ENCODE results near the gene LPP. TPM values are rescaled to one million over a fixed set of nuclear protein-coding genes. Genes with fewer than 3 reads are reported as not detected.
A peak's percentile ranks its signal among the peaks of the same experiment; 100 is the strongest.

The LPP gene
- total RNA-seq, 1 donor from 2014 or later, result 93.9 TPM

DNA sequence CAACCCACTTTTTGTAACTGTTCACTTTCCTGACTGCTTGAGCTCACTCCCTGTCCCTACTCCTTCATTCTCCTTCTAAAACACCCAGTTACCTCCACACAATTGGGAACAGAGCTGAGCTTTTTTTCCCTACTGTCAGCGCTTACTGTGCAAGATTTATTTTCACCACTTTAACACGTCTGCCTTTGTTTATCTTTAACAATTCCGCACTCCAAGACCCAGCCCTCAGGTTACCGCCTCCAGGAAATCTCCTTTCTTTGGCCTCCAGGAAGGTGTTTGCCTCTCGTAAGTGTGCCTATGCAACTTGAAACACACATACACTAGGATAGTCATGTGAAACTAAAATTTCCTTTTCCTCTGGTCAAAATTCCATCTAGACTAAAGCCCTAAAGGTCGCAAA, 745.9 kb downstream of the LPP start:
- no peak for DNase-seq (ENCODE audit: low read depth)
- TF ChIP-seq, protein P1, sequence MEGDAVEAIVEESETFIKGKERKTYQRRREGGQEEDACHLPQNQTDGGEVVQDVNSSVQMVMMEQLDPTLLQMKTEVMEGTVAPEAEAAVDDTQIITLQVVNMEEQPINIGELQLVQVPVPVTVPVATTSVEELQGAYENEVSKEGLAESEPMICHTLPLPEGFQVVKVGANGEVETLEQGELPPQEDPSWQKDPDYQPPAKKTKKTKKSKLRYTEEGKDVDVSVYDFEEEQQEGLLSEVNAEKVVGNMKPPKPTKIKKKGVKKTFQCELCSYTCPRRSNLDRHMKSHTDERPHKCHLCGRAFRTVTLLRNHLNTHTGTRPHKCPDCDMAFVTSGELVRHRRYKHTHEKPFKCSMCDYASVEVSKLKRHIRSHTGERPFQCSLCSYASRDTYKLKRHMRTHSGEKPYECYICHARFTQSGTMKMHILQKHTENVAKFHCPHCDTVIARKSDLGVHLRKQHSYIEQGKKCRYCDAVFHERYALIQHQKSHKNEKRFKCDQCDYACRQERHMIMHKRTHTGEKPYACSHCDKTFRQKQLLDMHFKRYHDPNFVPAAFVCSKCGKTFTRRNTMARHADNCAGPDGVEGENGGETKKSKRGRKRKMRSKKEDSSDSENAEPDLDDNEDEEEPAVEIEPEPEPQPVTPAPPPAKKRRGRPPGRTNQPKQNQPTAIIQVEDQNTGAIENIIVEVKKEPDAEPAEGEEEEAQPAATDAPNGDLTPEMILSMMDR (conservative IDR thresholded peaks at IDR 0.05; ENCODE audit: low read depth, low read length), result no peak
- H3K4me3 ChIP-seq (ENCODE audit: low read depth, low read length), result no peak overlapping the region

GRCh38 chr3:188900421-188900951, 746.5 kb downstream of the LPP start:
- H3K4me3 ChIP-seq (ENCODE audit: low read depth, low read length), result no peak overlapping the region
- peak; percentile 2 for DNase-seq (ENCODE audit: low read depth)
- TF ChIP-seq, protein P1 (conservative IDR thresholded peaks at IDR 0.05; ENCODE audit: low read depth, low read length), result no peak

GRCh38 chr3:188901126-188901525, 747.2 kb downstream of the LPP start:
- DNase-seq (ENCODE audit: low read depth), result no peak
- no peak overlapping the region for H3K4me3 ChIP-seq (ENCODE audit: low read depth, low read length)
- TF ChIP-seq, protein P1 (conservative IDR thresholded peaks at IDR 0.05; ENCODE audit: low read depth, low read length), result no peak

DNA sequence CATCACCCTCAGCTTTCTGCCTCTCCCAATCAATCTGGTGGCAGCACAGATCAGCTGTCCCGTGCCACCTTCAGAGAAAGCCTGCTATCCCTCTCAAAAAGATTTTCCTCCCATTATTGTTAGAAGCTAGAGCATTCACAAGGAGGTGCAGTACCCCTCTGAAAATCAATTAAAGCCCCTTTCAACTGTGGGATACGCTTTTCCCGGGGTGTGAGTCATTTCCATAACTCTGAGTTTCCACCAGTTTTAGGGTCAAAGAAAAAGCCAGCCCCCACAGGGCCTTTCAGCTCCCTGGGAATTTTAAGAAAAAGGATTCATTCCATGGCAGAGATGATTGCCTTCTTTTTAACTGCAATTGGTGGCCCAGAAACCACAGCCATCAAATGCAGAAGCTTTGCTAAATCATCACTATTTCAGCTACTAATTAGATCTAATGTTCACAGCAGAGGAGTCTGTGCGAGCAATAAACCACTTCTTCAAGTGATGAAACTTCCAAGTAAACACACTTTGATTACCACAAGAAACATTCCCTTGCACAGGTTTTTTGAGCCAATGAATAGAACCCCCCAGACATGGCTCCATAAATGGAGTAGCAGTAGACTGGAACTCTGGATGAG, 747.8 kb downstream of the LPP start:
- H3K4me3 ChIP-seq (ENCODE audit: low read depth, low read length), result no peak overlapping the region
- TF ChIP-seq, protein P1 (conservative IDR thresholded peaks at IDR 0.05; ENCODE audit: low read depth, low read length), result no peak
- no peak for DNase-seq (ENCODE audit: low read depth)

DNA sequence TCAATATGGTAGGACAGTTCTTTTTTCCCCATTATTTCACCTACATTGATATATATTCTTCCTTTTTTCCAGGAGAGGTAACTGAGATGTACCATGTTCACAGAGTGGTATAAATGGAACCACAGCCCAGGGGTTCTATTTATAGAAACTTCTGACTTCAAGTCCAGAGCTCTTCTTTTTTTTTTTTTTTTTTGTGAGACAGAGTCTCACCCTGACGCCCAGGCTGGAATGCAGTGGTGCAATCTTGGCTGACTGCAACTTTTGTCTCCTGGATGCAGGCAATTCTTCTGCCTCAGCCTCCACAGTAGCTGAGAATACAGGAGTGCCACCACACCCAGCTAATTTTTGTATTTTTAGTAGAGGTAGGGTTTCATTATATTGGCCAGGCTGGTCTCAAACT, 750.7 kb downstream of the LPP start:
- no peak overlapping the region for H3K4me3 ChIP-seq (ENCODE audit: low read depth, low read length)
- TF ChIP-seq, protein P1 (conservative IDR thresholded peaks at IDR 0.05; ENCODE audit: low read depth, low read length), result no peak
- DNase-seq (ENCODE audit: low read depth), result no peak

GRCh38 chr3:188905547-188905946, 751.6 kb downstream of the LPP start:
- no peak for DNase-seq (ENCODE audit: low read depth)
- TF ChIP-seq, protein P1 (conservative IDR thresholded peaks at IDR 0.05; ENCODE audit: low read depth, low read length), result no peak
- no peak overlapping the region for H3K4me3 ChIP-seq (ENCODE audit: low read depth, low read length)

- no peak for DNase-seq (ENCODE audit: low read depth)
- no peak overlapping the region for H3K4me3 ChIP-seq (ENCODE audit: low read depth, low read length)
- TF ChIP-seq, protein P1 (conservative IDR thresholded peaks at IDR 0.05; ENCODE audit: low read depth, low read length), result no peak
Measured at GRCh38 chr3:188906236-188906635, 752.3 kb downstream of the LPP start.
